Muscle of arm (tissue), 12 donors: ENCODE measurements around the gene LYZL2. TPM values are rescaled to one million over a fixed set of nuclear protein-coding genes. Genes with fewer than 3 reads are reported as not detected.
"Not testable (repeated sequence)": the region's sequence is repeated elsewhere in the genome, so short reads cannot be mapped to it uniquely, and the experiment has no call there.

Source experiments
- DNase-seq: peaks from one replicate; pipeline ENCODE4 v3.0.0-alpha.2; 2013
- polyA plus RNA-seq, 12 donors: library from polyadenylated mRNA; unstranded; fragments of 120-200 nt; gene quantifications; one replicate each; pipeline ENCODE4 v1.2.1, GENCODE V29; 2013; ENCODE audit not compliant: insufficient read length in 12 of 12

Gene LYZL2
- polyA plus RNA-seq, 12 donors: not detected

- peak; percentile 78 for DNase-seq
These were observed 10.6 kb upstream of the LYZL2 start for GRCh38 chr10:30639946-30640786.

DNA sequence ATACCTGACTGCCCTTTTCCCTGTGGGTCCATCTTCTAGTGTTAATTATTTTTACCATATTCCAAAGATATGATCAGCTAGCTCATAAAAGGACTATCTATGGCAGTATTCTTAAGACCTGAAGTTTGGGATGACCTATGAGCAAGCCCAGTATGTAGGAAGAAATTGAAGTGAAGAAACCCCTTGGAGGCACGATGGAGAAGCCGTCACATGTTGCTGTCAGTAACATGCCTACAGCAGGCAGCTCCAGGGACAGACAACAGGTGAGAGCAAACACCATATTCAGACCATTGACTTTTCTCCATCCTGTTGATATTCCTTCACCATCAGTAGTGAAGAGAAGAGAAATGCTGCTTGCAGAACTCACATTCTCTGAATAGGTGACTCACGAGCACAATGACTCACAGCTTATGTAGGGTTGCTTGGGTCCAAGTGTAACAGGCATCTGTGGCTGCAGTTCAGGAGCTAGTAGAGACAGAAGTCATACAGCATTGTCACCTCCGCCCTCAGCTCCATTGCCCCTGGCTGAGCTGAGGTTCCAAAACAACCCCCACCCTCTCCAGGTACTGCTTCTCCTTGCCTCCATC is 8.4 kb upstream of the LYZL2 start:
- no peak for DNase-seq

GRCh38 chr10:30631188-30631587 is 1.6 kb upstream of the LYZL2 start:
- no peak for DNase-seq

DNA sequence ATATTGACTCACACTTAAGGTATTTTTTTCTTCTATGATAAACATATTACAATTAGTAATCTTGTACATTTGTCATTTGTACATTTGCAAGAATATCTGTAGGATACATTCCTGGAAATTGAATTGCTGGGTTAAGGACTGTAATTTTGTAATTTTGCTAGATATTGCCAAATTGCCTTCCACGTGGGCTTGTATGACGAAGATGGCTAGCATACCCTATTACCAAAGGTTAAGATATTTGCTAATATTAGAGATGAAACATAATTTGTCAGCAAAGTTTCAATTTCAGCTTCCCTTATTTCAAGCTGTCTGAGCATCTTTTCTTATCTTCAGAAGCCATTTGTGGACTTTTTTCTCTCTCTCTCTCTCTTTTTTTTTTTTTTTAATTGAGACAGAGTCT is 1.0 kb upstream of the LYZL2 start:
- DNase-seq: no peak

DNA sequence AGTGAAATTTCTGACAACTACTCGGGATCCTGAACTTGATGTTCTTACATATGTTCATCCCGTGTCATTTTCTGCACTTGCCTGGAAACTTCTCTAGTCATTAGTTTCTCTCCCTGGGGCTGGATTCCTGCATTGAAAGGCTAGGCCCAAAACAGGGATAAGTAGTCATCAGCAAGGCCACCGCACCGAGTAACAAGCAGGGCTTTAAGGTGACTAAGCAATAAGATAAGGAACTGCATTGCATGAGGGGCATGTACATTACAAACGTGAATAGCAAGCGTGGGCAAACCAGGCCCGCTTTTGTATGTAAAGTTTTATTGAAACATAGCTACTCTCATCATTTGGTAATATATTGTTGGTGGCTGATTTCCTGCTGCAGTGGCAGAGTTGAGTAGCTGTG is 977 bp downstream of the LYZL2 start:
- not testable (repeated sequence) for DNase-seq

DNA sequence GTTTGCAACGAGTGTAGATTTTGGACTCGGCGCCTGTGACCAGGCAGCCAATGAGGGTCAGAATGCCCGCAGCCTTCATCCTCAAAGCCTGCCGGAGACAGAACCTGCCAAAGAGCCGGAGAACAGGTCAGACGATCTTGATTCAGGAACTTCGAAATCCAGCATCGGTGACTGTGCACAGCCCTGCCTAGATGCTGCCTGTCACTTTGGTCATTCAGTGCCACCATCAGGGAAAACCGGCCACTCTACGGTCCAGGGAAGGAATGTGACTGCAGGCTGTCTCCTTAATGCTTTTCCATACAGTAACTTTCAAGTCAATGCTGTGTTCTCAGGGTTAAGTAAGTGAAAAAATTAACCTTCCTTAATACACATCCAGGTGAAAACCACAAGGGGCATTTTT is 2.7 kb downstream of the LYZL2 start:
- not testable (repeated sequence) for DNase-seq

DNA sequence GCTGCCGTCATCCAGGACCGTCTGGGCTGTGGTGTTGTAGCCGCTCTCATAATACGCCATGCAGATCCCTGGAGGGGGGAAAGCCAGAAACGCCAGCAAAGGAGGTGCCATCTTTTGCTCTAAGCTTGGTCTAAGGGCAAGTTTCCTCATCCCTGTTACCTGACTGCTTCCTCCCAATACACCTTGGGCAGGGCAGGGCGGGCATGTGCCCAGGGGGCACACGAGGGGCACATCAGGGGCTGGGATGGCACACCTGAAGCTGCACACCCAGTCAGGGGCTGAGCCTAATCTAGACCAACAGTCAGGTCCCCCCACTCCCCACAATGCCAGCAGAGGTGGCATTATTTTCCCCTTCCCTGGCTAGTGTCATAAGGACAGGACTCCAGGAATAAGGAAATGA is 3.4 kb downstream of the LYZL2 start:
- not testable (repeated sequence) for DNase-seq

DNA sequence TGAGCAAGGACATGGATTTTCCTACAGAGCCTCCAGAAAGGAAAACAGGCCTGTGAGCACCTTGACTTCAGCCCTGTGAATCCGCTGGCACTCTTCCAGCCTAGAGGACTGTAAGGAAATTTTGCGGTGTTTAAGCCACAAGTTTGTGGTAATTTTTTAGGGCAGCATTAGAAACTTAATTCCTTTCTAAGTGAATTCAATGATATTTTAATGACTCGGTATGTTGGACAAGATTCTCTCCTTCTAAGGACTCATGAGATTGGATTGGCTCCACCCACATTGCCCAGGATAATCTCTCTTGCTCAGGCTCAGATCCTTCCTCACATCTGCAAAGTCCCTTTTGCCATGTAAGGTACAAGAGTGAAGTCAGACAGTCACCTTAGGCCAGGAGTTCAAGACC is 4.5 kb downstream of the LYZL2 start:
- DNase-seq: no peak

DNA sequence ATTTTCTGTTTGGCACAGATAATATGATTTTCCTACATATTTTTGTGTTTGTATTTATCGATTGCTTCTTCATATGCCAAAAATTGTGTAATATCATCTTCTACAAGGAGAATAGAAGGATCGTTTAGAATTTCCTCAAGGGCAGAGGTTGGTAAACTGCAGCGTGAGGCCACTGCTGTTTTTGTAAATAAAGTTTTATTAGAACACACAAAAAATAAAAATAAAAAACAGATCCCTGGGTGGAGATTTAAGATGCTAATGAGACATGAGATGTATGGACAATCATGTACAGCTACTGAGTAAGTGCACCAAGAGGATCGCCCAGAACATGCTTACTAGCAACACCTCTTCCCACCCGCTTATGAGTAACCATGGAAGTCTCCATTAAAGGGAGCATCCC is 9.6 kb downstream of the LYZL2 start:
- no peak for DNase-seq

DNA sequence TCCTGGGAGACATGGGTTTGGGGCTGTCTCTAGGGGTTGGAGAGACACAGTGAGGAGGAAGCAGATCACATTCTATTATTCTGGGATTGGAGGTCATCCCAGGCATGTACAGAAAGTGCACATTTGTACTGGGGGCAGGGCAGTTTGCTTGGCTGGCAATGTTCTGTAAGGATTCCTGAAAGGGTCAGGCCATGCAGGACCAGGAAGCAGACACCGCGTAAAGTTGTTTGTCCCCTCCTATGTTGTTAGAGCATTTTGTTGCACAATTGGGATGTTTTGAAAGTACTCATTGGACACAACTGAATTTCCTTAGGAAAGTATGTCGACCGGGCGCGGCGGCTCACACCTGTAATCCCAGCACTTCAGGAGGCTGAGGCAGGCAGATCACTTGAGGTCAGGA is 12.5 kb downstream of the LYZL2 start:
- no peak for DNase-seq

- not testable (repeated sequence) for DNase-seq
These were observed 18.5 kb downstream of the LYZL2 start for GRCh38 chr10:30611041-30611440.

DNA sequence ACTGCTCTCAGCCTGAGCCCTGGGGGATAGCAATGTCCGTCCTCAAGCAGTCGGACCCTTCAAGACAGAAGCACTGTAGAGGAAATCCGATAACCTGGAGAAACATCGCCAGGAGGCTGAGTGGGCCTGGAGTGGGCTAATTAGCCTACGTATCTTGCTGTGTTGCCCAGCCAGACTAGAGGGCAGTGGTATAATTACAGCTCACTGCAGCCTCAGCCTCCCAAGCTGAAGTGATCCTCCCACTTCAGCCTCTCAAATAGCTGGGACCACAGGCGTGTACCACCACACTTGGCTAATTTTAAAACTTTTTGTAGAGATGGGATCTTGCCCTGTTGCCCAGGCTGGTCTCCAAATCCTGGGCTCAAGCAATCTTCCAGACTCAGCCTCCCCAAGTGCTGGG is 21.7 kb downstream of the LYZL2 start:
- no peak for DNase-seq

GRCh38 chr10:30606313-30606712 is 23.2 kb downstream of the LYZL2 start:
- no peak for DNase-seq

DNA sequence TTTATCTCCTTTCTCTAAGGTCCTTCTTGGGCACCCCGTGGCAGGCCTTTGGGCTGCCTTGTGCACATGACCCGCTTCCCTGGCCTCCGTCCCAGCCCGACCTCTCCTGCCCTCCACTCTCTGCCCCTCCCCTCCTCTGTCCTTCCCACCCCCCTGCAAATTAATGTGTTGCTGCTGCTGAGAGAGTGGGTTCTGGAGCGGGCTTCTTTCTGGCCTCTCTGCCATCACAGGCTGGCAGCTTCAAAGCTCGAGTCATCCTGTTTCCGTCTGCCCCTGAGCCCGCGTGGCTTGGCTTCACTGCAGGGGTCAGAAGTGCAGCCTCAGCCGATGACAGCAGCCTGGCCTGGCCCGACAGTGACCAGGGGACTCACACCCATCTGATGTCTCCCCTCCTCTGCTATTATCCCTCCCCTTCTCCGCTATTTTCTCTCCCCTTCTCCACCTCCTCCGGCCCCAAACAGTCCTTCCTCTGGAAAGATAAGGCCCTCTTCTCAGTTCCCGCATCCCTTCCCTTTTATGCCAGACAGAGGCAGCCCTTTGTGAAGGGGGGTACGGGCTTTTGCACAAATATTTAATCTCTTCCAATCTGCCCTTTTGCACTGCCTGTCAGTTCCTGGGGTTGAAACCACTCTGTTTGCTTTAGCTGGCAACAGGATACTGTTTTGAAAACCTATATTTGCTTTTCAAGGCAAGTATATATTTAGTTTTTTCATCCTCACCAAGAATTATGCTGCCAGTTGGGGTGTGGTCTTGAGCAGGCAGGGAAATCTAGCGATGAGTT is 24.0 kb downstream of the LYZL2 start:
- not testable (repeated sequence) for DNase-seq

GRCh38 chr10:30603589-30603988 is 26.0 kb downstream of the LYZL2 start:
- DNase-seq: no peak

DNA sequence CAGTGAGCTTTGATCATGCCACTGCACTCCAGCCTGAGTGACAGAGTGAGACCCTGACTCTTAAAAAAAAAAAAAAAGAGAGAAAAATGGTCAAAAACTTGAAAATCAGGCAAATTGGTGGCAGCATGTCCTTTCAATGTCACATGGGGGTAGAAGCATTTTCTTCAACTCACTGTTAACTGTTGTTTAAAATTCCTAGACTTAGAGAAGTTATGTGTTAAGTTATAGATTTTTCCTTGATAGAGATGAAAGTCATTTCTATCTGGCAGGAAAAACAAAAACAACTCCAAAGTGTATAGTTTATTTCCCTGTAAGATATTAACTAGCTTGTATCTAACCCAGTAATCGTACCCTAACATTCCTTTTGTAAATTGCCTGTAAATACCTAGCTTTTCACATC is 26.8 kb downstream of the LYZL2 start:
- no peak for DNase-seq

GRCh38 chr10:30600005-30600404 is 29.5 kb downstream of the LYZL2 start:
- no peak for DNase-seq

- DNase-seq: no peak
These were observed 31.3 kb downstream of the LYZL2 start for GRCh38 chr10:30598105-30598776.

- not testable (repeated sequence) for DNase-seq
These were observed 32.1 kb downstream of the LYZL2 start for GRCh38 chr10:30597433-30597824.

GRCh38 chr10:30596493-30597432 is 32.8 kb downstream of the LYZL2 start:
- DNase-seq: not testable (repeated sequence)

DNA sequence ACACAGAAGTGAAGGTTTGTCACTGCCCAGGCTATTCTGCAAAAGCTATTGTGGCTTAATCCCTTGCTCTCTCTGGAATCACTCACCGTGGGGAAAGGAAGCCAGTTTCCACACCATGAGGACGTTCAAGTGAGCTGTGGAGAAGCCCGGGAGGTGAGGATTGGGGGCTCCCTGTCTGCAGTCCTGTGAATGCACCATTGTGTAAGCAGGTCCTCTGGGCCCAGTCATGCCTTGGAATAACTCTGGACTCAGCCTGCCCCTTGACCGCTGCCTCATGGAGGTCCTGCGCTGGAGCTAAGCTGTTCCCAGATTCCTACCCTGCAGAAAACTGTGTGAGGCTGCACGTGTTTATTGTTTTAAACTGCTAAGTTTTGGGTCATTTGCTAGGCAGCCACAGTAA is 33.5 kb downstream of the LYZL2 start:
- DNase-seq: no peak
